Esophagus squamous epithelium (tissue), 4 donors: ENCODE data around the gene UNC119B.

Experiments used
- POLR2A ChIP-seq, 4 donors: fragments of 450-650 bp; IDR thresholded peaks; one replicate each; pipeline ENCODE4 v1.6.1; 2017; ENCODE audit warnings: antibody characterized with exemption in 4 of 4, mild to moderate bottlenecking in 4 of 4, moderate library complexity in 3 of 4
- TF ChIP-seq, protein P1 (sequence below), 6 experiments: fragments of 450-650 bp in 4 of 6; fragments of 200-600 bp in 2 of 6; sonication (generic) in 2 of 6; IDR thresholded peaks; one replicate each; pipeline ENCODE4 v1.5.1; 2016 to 2019; ENCODE audit warnings: antibody characterized with exemption in 6 of 6, mild to moderate bottlenecking in 4 of 6, moderate library complexity in 4 of 6

DNA sequence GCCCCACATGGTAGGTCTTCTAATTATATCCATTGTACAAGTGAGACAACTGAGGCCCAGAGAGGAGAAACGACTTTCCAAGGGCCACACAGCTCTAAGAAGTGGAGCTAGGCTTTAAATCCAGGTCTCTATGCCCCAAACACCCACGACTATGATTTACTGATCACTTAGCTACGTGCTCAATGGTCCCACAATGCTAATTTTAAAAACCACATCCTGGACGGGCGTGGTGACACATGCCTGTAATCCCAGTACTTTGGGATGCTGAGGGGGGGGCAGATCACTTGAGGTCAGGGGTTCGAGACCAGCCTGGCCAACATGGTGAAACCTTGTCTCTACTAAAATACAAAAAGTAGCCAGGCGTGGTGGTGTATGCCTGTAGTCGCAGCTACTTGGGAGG is 31.7 kb upstream of the UNC119B start:
- TF ChIP-seq, protein P1, sequence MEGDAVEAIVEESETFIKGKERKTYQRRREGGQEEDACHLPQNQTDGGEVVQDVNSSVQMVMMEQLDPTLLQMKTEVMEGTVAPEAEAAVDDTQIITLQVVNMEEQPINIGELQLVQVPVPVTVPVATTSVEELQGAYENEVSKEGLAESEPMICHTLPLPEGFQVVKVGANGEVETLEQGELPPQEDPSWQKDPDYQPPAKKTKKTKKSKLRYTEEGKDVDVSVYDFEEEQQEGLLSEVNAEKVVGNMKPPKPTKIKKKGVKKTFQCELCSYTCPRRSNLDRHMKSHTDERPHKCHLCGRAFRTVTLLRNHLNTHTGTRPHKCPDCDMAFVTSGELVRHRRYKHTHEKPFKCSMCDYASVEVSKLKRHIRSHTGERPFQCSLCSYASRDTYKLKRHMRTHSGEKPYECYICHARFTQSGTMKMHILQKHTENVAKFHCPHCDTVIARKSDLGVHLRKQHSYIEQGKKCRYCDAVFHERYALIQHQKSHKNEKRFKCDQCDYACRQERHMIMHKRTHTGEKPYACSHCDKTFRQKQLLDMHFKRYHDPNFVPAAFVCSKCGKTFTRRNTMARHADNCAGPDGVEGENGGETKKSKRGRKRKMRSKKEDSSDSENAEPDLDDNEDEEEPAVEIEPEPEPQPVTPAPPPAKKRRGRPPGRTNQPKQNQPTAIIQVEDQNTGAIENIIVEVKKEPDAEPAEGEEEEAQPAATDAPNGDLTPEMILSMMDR (IDR thresholded peaks at IDR 0.05), result no peak
- no peak for TF ChIP-seq POLR2A (IDR thresholded peaks at IDR 0.05)
